Gastroesophageal sphincter (tissue), 3 donors: ENCODE measurements around the gene DGKZ.

Experiments
- CTCF ChIP-seq, 4 experiments: fragments of 200-600 bp in 2 of 4; fragments of 450-650 bp in 2 of 4; sonication (generic) in 1 of 4; IDR thresholded peaks; one replicate each; pipeline ENCODE4 v1.5.1; 2017 to 2019; ENCODE audit warnings: antibody characterized with exemption in 4 of 4, mild to moderate bottlenecking in 2 of 4, moderate library complexity in 2 of 4
- POLR2AphosphoS5 ChIP-seq: sonication (generic); formaldehyde crosslinking; IDR thresholded peaks from one replicate; pipeline ENCODE4 v1.6.1; 2017; ENCODE audit warnings: antibody characterized with exemption

- no peak for TF ChIP-seq CTCF (IDR thresholded peaks at IDR 0.05)
- TF ChIP-seq POLR2AphosphoS5, result no peak
Observed at GRCh38 chr11:46337626-46338345, 9.5 kb upstream of the DGKZ start.
